NCI-H748 treated with DMSO at 0.1 percent for 48 hours (cell line): ENCODE results near the gene XK.
"Not testable (repeated sequence)": the region's sequence is repeated elsewhere in the genome, so short reads cannot be mapped to it uniquely, and the experiment has no call there.

ENCODE experiments used
- DNase-seq: peaks from one replicate; lab custom pipeline; 2025; lab: John Stamatoyannopoulos, UW

Gene XK, protein sequence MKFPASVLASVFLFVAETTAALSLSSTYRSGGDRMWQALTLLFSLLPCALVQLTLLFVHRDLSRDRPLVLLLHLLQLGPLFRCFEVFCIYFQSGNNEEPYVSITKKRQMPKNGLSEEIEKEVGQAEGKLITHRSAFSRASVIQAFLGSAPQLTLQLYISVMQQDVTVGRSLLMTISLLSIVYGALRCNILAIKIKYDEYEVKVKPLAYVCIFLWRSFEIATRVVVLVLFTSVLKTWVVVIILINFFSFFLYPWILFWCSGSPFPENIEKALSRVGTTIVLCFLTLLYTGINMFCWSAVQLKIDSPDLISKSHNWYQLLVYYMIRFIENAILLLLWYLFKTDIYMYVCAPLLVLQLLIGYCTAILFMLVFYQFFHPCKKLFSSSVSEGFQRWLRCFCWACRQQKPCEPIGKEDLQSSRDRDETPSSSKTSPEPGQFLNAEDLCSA

DNA sequence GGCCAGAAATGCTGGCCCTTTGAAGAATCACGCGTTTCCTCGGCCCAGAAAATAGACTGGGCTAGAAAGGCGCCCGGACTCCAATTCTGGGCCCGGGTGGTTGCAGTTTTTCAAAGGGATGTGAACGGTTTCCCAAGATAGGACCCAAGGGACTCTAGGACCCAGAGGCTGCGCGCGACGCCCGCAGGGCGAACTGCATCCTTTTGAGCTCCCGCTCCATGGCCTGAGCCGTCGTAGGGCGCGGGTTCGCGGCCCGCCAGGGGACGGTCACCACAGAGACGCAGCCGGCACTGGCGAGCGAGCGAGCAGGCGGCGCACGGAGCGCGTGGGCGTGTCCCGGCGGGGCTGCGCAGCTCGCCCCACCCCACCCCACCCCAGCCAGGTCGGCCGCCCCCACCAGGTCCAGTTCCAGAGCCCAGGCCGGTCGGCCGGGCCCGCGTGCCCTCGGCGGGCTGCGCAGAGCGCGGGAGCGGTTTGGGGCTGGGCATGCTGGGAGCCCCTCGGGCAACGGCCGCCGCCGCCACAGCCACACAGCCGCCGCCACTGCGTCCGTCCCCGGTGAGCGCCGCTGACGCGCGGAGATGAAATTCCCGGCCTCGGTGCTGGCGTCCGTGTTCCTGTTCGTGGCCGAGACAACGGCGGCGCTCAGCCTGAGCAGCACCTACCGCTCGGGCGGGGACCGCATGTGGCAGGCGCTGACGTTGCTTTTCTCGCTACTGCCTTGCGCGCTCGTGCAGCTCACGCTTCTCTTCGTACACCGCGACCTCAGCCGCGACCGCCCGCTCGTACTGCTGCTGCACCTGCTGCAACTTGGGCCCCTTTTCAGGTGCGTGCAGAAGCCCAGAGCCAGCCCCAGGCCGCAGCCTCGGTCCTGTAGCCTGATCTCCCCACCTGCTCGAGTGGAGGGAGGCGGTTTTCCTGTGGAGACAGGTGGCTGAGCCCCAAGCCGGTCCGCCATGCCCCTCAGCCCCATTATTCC is at the start of gene XK:
XK (plus strand) TSS at position 411 of the 979 bp plus-strand sequence; CDS start at position 582, 171 bp downstream.
- peak; percentile 2 for DNase-seq

DNA sequence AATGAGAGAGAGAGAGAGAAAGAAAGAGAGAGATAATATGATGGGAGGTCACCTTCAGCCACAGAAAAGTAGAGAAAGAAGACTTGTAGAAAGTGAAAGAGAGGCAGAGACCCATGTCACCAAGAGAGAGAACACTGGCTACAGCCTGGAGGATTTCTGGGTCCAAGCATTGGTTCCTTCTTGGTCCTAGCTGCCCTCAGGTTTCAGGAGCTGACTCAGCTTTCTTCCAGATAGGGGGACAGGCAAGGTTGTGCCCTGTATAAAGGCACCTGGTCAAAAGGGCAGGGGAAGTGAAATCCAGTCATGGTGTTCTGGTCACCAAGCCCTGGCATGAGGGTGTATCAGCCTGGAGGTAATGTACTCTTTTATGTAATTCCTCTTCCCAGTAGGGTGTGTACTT is 47.5 kb upstream of the XK start:
- no peak for DNase-seq

DNA sequence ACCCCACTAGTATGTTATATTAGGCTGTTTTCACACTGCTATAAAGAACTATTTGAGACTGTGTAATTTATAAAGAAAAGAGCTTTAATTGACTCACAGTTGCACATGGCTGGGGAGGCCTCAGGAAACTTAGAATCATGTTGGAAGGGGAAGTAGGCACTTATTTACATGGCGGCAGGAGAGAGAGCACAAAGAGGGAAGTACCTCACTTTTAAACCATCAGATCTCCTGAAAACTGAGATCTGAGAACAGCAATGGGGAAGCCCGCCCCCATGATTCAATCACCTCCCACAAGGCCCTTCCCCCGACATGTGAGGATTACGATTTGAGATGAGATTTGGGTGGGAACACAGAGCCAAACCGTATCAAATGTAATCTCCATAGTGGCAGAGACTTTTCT is 45.4 kb upstream of the XK start:
- DNase-seq = no peak

DNA sequence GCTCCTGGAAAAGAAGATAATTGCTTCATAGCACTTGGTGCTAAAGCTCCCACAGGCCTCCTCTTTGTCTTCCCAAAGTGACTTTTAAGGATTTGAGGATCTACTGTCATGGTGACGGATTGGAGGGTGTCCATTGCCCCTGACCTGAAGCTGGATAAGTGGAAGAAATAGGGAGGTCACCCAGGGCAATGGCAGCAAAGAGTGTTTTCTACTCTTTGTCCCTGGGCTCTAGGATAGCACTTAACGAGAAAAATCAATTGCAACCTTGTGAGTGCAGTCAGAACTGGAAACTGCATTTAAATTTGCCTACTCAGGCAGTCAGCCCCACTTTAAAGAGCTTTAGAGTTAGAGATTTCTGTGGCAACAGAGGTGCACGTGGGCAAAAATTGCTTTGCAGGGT is 43.7 kb upstream of the XK start:
- no peak for DNase-seq

DNA sequence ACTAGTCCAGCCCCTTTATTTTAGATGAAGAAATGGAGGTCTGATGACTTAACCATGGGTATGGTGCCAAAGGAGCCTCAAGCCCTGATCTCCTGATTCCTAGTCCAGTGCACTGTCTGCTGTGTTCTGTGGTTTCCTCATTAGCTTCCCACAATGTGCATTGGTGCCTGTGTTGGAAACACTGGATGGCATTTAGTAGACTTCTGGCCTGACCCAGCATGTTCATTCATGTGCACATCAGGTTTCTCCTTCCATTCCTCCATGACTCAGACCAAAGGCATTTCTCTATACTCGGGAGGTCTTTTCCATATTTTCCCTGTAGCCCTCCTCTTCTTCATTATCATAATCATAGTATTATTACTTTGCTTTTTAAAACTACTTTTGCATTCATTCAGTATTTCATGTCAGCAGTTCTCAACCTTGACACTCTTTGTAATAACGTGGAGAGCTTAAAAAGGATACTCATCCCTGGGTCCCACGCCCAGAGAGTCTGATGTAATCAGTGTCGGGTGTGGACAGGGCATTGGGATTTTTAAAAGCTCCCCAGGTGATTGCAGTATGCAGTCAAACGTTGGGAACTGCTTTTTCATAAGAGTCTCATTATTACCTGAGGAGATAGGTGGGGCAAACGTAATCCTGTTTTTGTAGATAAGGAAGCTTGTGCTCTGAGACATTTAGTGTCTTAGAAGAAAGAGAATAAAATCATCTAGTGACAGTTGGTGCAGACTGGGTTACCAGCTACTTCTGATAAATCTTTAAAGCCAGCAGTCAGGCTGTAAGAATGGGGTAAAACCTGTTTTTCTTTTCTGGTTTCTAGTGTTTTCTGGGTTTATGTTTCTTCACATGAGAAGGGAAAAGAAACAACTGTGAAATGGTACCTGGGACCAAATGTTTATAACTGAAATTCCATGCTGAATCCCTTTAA is 40.9 kb upstream of the XK start:
- DNase-seq = no peak

DNA sequence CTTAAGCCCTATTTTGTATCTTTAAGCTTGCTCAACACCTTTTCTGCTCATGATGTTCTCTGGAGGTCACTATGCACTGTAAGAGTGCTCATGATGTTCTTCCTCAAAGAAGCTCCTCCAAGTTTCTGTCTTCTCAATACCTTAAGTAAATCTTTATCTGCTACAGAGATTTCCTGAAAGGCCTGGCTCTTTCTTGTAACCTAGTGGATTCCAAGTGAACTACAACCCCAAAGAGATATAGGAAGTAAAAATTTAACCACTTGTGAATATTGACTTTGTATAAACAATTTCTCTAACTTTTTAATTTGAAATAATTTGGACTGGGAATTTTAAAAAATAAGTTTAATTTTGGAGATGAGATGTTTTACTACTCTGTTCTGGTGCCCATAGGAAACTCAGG is 39.3 kb upstream of the XK start:
- DNase-seq = no peak

DNA sequence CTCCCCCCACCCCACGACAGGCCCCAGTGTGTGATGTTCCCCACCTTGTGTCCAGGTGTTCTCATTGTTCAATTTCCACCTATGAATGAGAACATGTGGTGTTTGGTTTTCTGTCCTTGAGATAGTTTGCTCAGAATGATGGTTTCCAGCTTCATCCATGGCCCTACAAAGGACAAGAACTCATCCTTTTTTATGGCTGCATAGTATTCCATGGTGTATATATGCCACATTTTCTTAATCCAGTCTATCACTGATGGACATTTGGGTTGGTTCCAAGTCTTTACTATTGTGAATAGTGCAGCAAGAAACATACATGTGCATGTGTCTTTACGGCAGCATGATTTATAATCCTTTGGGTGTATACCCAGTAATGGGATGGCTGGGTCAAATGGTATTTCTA is 34.7 kb upstream of the XK start:
- DNase-seq = not testable (repeated sequence)

DNA sequence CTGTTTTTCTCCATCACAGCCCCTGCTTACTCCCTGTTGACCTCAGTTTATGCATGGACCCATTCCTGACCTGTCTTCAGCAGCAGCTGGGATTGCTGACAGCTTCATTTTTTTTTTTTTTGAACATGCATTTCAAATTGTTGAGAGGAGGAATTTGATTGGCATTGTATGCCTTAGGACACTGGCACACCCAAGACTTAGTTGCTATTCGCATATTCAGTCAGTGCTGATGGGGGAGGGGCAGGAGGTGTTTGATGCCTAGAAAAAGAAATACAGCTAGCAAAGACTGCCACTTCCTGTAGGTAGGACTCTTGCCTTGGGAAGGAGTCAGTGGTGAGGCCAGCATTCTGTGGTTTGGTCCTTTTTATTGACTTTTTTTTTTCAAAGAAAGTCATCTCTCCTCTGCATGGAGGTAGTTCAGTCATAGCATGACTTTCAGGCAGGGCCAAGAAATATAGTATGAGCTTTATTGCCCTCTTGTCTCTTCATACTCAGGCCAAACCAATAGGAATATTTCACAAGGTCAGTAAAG is 33.6 kb upstream of the XK start:
- no peak for DNase-seq

DNA sequence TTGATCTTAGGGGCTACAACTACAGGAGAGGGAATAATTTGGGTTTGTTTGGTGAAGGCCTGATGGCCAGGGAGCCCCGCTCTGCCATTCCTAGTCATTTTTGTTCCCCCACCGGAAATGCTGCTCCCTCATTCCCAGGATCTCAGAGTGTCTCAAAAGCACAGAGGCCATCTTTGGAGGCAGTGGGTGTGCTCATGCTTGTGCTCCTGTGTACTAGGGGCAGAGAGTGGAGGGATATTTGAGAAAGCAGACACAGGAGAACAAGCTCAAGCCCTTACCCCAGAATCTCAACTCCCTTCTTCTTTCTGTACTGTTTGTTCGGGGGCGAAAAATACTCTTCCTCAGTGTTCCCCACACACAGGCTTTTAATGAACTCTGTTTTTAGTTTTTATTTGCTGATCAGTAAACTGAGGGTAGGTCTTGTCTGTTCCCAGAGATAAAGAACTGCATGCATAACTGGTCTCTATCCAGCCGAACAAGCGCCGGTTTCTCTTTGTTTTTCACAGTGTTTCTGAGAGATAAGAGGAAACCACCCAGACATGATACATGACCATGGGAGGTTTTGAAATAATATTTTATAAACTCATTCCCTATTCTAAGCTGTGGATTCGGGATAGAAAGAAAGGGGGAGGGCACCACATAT is 32.9 kb upstream of the XK start:
- DNase-seq = no peak

DNA sequence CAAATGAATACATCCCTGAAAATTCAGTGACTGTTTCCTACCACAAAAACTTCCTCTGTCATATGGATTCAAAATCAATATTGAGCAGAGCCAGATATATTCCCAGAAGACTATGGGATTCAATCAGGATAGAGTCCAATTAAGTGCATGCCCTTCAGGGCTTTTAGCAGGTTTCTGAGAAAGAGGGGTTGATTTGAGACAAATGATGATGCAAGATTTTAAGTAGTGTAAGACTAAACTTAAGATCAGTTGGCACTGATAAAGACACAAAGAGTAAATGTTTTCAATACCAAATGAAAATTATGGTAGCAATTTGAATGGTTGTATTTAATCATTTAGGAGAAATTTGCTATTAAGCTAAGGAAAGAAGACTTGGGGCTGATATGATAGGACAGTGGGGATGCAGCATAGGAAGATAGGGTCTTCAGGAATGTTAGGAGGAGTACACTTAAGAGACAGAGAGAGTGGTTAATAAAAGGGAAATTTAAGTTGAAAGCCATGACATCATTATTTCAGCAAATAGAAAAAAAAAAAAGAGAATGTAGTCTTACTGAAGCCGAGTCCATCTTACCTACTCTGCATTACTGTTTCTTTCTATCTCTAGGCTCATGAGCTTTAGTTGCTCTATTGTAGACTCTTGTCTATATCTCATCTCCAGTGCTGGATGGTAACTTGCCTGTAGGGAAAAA is 32.0 kb upstream of the XK start:
- DNase-seq = no peak

DNA sequence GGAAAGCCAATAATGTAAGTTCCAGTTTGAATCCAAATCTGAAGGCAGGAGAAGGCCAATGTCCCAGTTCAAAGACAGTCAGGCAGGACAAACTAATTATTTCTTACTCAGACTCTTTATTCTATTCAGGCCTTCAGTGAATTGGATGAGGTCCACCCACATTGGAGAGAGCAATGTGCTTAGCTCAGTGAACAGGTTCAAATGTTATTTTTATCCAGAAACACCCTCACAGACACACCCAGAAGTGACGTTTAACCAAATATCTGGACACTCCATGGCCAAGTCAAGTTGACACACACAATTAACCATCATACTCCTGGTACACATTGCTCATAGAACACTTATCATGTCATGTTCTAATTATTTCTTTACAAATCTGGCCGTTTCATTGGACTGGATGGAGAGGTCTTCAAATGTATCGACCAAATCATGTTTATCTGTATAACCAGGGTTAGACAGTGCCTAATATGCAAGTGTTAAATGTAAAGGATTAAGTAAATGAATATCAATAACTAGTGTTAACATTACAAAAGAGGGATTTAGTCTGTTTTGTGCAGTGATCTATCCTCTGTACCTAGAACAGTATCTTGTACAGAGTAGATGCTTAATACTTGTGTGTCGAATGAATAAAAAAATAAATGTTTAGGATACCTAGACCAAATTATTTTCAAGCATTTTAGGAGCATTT is 27.1 kb upstream of the XK start:
- DNase-seq = no peak

DNA sequence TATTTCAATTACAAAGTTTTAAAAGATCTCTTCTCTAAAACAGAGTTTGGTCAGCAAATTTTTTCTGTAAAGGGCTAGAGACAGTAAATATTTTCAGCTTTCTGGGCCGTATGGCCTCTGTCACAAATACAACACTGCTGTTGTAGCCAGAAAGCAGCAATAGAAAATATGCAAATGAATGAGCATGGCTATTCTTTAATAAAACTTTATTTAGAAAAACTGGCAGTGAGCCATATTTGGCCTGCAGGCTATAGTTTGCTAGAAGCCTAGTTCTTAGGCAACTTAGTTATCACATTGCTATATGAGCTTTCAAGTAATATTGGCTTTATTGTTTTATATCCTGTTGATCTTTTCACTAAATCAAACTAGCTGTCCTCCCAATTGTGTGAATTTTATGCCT is 26.5 kb upstream of the XK start:
- no peak for DNase-seq

DNA sequence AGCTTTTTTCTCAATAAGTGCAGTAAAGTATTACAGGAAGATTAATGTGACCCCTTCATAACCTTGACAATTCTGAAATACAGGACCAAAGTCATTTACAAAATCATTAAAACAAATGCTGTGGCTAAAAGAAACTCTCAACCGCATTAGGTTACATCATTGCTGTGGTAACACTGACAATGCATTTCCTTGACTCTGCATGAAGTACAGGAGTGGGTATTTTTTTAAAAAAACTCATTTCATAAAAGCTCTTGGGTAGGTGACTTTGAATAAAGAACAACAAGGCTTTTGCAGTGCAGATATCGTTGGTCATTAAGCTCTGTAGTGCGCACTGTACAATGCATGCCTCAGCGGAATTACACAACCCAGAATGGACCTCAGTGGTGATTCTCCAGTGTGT is 23.4 kb upstream of the XK start:
- no peak for DNase-seq

DNA sequence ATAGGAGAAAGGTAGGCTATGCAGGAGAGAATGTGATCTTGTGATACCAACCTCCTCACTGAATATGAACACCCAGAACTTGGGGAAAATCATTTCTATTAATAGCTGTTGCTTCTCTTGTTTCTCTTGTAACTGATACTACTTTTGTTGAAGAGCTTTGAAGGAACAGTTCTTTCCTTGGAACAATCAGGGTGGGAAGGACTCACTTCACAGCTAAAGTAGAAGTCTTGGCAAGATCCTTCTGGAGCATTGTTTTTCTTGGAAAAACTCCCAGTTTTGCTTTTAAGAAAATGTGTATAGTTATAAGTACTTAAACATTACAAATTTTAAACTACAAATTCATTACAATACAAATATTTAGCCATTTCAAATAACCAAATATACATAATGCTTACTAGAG is 19.1 kb upstream of the XK start:
- DNase-seq = no peak

DNA sequence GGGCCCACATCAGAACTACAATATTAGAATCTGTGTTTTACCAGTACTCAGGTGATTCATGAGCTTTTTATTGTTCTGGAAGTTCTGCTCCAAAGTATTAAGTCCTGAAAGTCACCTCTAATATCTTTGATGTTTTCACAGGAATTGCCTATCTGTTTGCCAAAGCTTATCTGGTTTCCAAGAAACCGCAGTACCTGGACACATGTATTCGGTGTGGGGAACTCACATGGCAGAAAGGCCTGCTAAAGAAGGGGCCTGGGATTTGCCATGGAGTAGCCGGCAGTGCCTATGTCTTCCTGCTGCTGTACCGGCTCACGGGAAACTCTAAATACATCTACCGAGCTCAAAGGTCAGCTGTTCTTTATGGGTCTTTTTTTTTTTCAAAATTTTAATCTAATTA is 18.4 kb upstream of the XK start:
- DNase-seq = no peak

DNA sequence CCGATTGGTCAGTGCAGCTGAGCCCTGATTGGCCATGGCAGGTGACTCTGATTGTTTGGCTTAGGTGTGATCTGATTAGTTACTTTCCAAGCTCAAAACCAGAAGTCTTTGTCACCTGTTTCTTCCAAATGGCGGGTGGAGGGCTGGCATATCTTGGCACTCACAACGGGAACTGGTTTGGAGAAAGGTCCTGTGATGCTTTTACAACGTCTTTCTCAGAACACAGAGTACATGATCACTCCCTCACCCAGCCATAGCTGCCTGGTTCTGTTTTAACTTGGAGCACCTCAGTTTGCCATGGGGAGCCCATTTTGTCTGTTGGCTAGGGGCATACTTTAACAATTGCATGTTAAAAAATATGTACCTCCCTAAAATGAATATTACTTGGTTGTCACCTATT is 13.0 kb upstream of the XK start:
- DNase-seq = no peak

DNA sequence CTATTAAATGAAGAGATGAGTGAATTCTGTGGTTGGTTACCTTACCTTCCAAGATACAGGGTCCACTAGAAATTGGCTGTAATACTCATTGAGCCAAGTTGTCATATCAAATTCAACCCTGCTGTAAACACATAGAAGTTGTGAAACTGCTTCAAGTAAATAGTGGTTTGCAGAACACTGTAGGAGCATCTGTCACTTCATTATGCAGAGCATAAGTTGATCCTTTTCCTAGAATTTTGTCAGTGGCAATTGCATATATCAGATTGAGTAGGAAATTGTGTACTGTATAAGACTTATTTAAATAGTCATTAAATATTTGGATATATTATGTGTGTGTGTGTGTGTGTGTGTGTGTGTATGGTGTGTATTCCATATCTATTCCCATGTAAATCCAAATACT is 8.8 kb upstream of the XK start:
- no peak for DNase-seq

DNA sequence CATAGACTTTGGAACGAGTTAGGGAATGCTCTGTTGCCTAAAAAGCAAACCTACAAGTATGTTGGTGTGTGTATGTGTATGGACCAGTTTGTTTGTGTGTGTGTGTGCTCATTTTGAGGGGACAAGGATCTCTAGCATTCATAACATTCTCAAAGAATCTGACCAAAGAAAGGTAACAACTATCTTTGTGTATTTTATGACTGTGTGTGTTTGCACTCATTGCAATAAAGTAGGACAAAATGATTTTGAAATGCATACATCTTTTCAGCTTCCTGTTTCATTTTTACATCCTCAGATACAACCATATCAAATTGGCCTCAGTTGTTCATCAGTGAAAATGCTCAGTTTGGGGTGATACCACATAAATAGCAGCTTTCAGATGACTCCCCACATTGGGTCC is 8.3 kb upstream of the XK start:
- no peak for DNase-seq

DNA sequence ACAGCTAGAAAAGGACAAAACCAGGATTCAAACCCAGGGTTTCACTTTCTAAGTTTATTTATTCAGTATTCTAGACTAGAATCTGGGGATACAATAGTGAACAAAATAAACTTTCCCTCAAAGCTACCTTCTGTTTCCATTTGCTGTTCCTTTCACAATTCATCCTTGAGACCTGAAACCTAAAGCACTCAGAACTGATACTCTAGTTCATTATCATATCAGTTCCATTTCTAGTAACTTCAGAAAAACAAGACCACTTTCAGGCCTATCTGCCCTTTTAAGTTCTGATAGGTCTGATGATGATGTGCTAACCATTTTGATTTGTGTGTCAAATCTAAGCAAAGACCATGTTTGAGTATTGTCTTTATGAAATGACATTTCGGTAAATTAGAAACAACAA is 7.8 kb upstream of the XK start:
- no peak for DNase-seq

DNA sequence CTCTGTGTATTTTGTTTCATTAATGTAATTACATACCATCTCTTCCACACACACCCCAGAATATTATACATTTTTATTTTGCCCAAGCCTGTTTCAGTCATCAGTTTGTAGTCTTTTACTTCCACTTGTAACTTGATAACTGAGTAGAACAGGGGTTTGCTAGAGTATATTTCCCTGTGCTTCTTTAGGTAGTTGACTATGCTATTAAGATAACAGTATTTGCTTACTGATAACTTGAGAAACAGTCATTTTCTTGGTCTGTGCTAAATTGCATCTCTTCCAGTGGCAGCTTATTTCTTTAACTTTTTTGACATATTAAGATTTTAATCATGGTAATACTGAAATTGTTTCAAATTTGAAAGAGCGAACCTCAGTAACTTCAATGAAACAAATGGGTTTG is 7.0 kb upstream of the XK start:
- DNase-seq = no peak
